Activated naive CD8-positive, alpha-beta T cell treated with anti-CD3 and anti-CD28 coated beads, Interleukin-2, amount 50 U/mL, for 16 hours (primary cell): Measurements from ENCODE around the gene AKAP13.

Source experiments
- DNase-seq: peaks from one replicate; pipeline ENCODE4 v3.0.0-alpha.2; 2020; ENCODE audit warnings: low read depth, low spot score

The AKAP13 gene

GRCh38 chr15:85770096-85771041 lies 390.0 kb downstream of the AKAP13 start:
- DNase-seq: no peak

- DNase-seq: no peak
Observed at GRCh38 chr15:85771271-85771670, 390.9 kb downstream of the AKAP13 start.

DNA sequence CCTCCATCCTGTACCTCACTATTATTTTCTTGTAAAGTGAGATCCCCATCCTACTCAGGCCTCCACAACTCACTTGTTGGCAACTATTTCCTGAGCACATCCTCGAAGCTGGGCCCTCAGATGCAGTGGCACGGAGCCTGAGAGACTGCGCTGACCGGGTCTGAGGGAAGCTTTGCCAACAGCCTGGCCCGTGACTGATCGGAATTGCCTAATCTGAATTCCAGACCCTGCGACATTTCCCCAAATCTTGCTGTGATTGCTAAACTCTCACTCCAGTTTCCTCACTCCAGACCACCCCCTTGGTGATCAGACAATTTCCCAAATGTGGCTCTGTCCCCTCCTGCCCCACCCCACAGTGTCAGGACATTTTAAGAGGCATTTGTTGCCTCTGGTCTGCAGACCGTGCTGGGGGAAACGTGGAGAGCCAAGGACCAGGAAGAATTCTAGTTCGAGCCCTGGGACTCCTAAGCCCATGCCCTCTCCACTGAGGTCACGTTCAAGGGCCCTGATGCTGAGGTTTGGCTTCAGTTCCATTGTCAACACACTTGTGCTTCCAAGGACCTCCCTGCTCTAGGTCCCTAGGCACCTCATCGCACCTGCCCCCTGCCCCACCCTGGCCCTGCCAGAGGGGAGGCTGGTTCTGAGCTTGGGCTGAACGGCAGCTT lies 391.5 kb downstream of the AKAP13 start:
- no peak for DNase-seq

GRCh38 chr15:85772668-85773067 lies 392.3 kb downstream of the AKAP13 start:
- no peak for DNase-seq

DNA sequence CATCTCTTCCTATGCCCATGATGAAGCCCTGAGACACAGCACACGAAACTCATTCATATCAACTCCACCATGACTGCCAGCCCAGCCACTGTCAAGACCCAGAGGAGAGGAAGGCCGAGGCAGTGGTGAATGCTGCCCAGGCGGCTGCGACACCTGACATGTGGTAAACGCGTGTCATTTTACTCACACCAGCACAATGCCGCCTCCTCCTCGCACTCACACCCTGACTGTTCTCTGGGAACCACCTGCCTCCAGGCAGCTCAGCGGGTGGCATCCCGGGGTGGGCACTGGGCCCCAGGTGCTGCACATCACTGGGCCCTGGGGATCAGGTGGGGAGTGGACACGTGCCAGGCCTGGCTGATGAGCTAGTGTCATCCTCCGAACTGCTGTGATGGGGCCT lies 392.8 kb downstream of the AKAP13 start:
- no peak for DNase-seq

DNA sequence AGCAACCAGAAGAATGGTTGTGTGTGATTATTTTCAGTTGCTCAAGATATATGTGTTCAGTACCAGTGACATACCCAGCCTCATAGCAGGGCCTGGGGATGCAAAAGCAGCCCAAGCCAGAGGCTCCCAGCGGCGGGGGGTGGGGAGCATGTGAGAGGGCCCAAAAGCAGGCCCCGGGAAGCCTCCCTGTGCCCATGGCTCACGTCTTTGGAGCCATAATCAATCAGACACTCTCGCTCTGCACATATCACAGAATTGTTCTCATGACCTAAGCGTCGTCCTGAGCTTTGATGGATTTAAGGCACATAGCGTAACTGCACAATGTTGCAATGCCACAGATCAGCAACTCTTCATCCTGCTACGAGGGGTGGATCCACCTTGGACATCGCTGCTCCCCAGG lies 393.6 kb downstream of the AKAP13 start:
- DNase-seq: no peak

DNA sequence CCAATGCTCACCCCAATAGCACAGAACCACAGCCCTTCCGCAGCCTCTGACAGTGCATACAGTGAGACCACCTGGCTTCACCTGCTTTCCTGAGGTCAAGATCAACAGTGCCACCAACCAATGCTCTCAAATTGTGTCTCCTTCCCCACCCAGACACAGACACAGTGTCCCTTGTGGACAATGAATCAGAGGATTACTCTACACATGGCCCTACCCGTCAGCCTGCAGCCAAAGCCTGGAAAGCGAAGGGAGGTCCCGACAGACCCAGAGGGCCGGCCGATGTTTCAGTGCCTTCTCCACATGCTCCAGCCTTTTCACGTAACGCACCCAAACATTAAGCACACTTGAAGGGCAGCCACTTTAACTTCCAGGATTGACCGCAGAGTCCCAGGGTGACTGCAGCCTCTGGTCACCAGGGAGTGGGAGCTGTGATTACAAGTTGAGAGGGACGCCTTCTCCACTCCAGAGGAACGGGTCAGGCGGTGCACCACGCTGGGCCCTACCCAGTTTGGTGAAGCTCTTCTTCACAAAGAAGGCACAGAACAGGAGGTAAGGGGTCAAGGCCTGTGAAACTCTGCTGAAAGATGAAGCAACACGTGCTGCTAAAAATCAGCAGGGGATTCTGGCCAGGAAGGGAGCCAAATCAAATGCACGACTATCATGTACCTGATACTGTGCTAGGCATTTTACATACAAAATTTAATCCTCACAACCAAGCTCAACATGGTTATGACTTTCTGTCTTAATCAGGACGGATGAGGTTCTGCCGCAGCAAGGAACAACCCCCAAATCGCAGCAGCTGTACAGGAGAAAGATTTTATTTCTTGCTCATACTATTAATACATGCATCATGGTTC lies 397.1 kb downstream of the AKAP13 start:
- DNase-seq: no peak

DNA sequence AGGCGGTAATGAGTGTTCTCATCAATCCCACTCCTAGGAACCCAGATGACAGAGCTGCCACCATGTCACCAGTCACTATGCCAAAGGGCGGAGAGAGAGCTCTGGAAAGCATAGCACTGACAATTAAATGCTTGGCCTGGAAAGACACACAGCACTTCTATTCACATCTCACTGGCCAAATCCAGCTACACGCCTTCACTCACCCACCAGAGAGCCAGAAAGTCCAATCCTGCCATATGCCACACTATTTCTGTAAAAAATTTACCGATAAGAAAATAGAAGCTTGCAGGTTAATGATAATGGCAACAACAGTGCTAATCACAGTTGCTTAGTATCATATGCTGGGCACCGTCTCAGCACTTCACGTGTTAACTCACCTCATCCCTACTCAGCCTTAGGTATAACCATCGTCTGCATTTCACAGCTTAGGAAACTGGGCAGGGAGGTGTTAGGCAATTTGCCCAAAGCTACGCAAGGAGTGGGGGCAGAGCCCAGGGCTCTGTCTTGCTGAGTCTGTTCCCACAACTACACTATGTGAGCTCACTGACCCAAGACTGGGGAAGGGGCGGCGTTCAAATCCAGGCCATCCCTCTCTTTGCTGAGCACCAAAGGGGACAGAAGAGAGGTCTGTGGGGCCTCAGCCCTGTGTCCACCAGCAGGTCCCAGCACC lies 397.8 kb downstream of the AKAP13 start:
- no peak for DNase-seq

DNA sequence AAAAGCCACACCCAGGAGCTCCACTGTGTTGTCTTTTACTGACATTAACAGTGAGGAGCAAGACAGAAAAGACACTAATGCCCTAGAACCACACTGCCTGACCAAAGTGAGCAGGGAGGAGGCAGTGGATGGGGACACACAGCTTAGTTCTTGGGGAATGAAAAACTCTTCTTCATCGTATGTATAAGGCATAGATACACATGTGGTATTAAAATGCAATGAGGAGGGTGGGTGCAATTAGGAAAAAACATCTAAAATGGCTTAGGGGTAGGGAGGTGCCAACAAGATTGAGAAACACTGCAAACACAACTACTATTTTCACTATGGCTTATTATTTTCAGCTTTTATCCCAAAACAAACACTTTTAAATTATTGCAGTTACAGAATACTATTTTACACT lies 398.8 kb downstream of the AKAP13 start:
- no peak for DNase-seq

- no peak for DNase-seq
Observed at GRCh38 chr15:85780225-85780985, 400.0 kb downstream of the AKAP13 start.

GRCh38 chr15:85781099-85781498 lies 400.7 kb downstream of the AKAP13 start:
- no peak for DNase-seq

GRCh38 chr15:85782064-85782463 lies 401.7 kb downstream of the AKAP13 start:
- DNase-seq: no peak

GRCh38 chr15:85785887-85786780 lies 405.7 kb downstream of the AKAP13 start:
- DNase-seq: no peak

DNA sequence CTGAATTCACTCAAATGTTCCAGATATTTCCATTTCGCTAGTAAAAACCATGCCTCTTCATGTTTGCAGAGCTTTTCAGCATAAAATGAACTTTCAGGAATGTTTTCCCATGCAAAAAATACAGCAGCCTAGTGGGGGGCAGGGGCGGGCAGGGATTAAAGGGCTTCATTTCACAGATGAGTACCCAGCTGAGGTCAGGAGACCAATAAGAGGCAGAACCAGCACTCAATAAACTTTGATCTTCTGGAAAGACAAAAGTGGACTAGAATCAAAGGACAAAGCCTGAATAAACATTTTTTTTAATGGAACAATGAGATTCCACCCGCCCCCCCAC lies 406.3 kb downstream of the AKAP13 start:
- DNase-seq: no peak

GRCh38 chr15:85788771-85789495 lies 408.5 kb downstream of the AKAP13 start:
- DNase-seq: no peak

- no peak for DNase-seq
Observed at GRCh38 chr15:85789496-85789875, 409.1 kb downstream of the AKAP13 start.

DNA sequence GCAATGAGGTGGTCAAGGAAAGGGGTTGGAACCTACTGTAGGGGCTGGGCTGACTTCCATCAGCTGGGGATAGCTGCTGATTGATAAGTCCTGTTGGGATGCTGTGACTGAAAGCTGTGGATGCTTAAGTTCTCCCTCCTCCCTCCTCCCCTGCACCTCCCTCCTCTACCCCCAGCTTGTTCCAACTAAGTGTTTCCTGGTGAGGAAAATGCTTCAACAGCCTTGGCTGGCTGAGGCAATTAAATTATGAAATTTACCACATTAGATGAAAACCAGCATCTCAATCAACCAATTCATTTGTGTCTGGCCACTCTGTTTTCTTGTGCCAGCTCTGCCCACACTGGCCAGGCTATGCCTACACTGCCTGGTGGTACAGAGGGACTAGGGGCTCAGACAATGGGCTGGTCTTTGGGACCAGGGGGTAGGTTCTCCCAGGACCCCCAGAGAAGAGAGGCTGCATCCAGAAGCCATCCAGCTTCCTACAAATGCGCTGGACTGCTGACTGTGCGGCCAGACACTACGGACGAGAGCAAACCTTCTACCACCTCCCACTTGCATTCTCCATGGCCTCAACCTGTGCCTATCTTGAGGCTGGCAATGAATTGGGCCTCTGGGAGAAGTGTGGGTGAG lies 411.8 kb downstream of the AKAP13 start:
- DNase-seq: no peak

DNA sequence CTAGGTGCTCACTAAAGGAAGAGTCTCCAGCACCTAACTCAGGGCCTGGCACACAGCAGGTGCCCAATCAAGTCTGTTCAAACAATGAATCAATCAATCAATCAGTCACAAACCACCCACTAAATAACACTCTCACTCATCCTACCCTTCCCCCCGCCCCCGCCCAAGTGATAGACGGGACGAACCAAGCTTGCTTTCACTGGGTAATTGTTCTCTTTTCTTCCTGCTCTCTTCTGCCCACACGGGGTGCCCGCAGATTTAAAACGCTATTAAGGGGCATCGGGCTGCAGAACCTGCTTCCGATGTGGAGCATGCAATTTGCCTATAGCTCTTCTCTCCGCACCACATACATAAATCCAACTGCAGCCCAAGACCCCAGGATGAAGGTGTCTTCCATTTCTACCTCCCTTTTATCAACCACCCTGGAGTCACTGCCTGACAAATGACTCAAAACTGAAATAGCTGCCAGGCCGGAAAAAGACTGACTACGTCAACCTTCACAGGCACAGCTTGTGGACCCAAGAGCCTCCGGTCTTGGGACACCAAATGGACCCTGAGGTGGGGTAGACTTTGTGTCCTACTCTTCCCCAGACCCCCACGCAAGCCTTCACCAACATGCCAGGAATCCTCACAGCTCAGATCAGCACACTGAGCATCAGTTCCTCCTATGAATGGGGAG lies 412.6 kb downstream of the AKAP13 start:
- DNase-seq: no peak
